HCT116 (cell line): ENCODE results near the gene FAM20C. TPM values are rescaled to one million over a fixed set of nuclear protein-coding genes. Genes with fewer than 3 reads are reported as not detected.

Source experiments
- ATAC-seq: fragments of 200-7000 bp; cut with Tn5 transposase; 2 replicates; pipeline ENCODE4 v1.9.1; 2020; ENCODE audit warnings: mild to moderate bottlenecking, moderate library complexity
- BruUV-seq: library from RNA; stranded (reverse); fragments of 400-500 nt; replicated peaks from 2 replicates; lab custom pipeline; 2021; lab: Mats Ljungman, UMichigan
- CTCF ChIA-PET: fragments of 300-600 bp; sonication (Branson Sonifier 250); formaldehyde crosslinking; loops from one replicate; lab custom pipeline; 2021; ENCODE audit warnings: antibody characterized with exemption; lab: Charles Lee
- POLR2A ChIA-PET: fragments of 300-600, 350-600 bp; sonication (Branson Sonifier 250); formaldehyde crosslinking; loops from one replicate; lab custom pipeline; 2021; ENCODE audit warnings: antibody characterized with exemption; lab: Charles Lee
- RAD21 ChIA-PET, 2 experiments: fragments of 300-600 bp; sonication (Branson Sonifier 250); formaldehyde crosslinking; loops; one replicate each; lab custom pipeline; 2023; ENCODE audit warnings: low total read pairs in 2 of 2; ENCODE audit not compliant: uncharacterized antibody in 2 of 2, unreplicated experiment in 2 of 2, low non-redundant PET in 1 of 2; lab: Charles Lee
- DNase-seq: peaks from one replicate; pipeline ENCODE4 v3.0.0-alpha.2; 2010; ENCODE audit warnings: low read depth, low spot score
- H2AFZ ChIP-seq: fragments of 200-600 bp; shearing (Covaris generic), sonication (generic); 2 replicates; pipeline ENCODE4 v1.6.1; 2017; ENCODE audit warnings: low read depth, mixed run types, mixed read lengths, antibody characterized with exemption, low read length; ENCODE audit not compliant: poor library complexity, severe bottlenecking
- H3K27ac ChIP-seq: 2 replicates; pipeline ENCODE4 v1.5.1; 2012; ENCODE audit warnings: low read depth, low read length
- H3K27me3 ChIP-seq: fragments of 200-600 bp; sonication (generic); 2 replicates; pipeline ENCODE4 v1.6.1; 2016; ENCODE audit warnings: mixed run types, low read length, mixed read lengths; ENCODE audit not compliant: insufficient read depth
- H3K36me3 ChIP-seq, 2 experiments: fragments of 200-500 bp in 1 of 2; fragments of 200-600 bp in 1 of 2; sonication (Bioruptor generic) in 1 of 2; sonication (generic) in 1 of 2; 2 replicates each; pipeline versions ENCODE4 v1.5.1 to v1.6.1; 2014 to 2016; ENCODE audit warnings: low read length in 2 of 2, inconsistent platforms in 1 of 2, mixed read lengths in 1 of 2, mixed run types in 1 of 2; ENCODE audit not compliant: insufficient read depth in 2 of 2, control insufficient read depth in 1 of 2
- H3K4me1 ChIP-seq, 2 experiments: fragments of 200-600 bp in 1 of 2; sonication (generic) in 1 of 2; 2 replicates each; pipeline versions ENCODE4 v1.5.1 to v1.6.1; 2012 to 2017; ENCODE audit warnings: low read length in 2 of 2, inconsistent platforms in 1 of 2, mild to moderate bottlenecking in 1 of 2, mixed read lengths in 1 of 2, mixed run types in 1 of 2, moderate library complexity in 1 of 2; ENCODE audit not compliant: insufficient read depth in 2 of 2, control insufficient read depth in 1 of 2
- H3K4me2 ChIP-seq: fragments of 200-600 bp; sonication (generic); 2 replicates; pipeline ENCODE4 v1.6.1; 2017; ENCODE audit warnings: mixed run types, low read length, mixed read lengths
- H3K4me3 ChIP-seq, 2 experiments: fragments of 200-600 bp in 1 of 2; sonication (generic) in 1 of 2; replicated peaks in 1 of 2; 2 replicates each; pipeline ENCODE4 v1.5.1; 2011 to 2016; ENCODE audit warnings: low read length in 2 of 2, control low read depth in 1 of 2, low read depth in 1 of 2, mild to moderate bottlenecking in 1 of 2, mixed read lengths in 1 of 2, mixed run types in 1 of 2
- H3K79me2 ChIP-seq: fragments of 200-600 bp; sonication (generic); 2 replicates; pipeline ENCODE4 v1.6.1; 2017; ENCODE audit warnings: mild to moderate bottlenecking, mixed run types, low read length, moderate library complexity, mixed read lengths; ENCODE audit not compliant: insufficient read depth
- H3K9ac ChIP-seq: fragments of 200-600 bp; sonication (generic); 2 replicates; pipeline ENCODE4 v1.6.1; 2016; ENCODE audit warnings: low read length, mixed read lengths
- H3K9me2 ChIP-seq: fragments of 200-600 bp; sonication (generic), shearing (Covaris generic); 2 replicates; pipeline ENCODE4 v1.6.1; 2017; ENCODE audit warnings: mixed run types, mild to moderate bottlenecking, moderate library complexity; ENCODE audit not compliant: insufficient read depth
- H3K9me3 ChIP-seq, 2 experiments: fragments of 200-500 bp in 1 of 2; fragments of 200-600 bp in 1 of 2; sonication (Bioruptor generic) in 1 of 2; sonication (generic) in 1 of 2; 2 replicates each; pipeline ENCODE4 v1.6.1; 2014 to 2017; ENCODE audit warnings: low read length in 2 of 2, mixed read lengths in 2 of 2, inconsistent platforms in 1 of 2, low read depth in 1 of 2, mild to moderate bottlenecking in 1 of 2, mixed run types in 1 of 2, moderate library complexity in 1 of 2; ENCODE audit not compliant: control insufficient read depth in 1 of 2, insufficient read depth in 1 of 2
- H4K20me1 ChIP-seq: fragments of 200-600 bp; sonication (generic), shearing (Covaris generic); 2 replicates; pipeline ENCODE4 v1.6.1; 2017; ENCODE audit warnings: mixed run types, mild to moderate bottlenecking, moderate library complexity; ENCODE audit not compliant: insufficient read depth
- ATF3 ChIP-seq: IDR thresholded peaks from 2 replicates; pipeline ENCODE4 v1.6.1; 2012
- CBX3 ChIP-seq: IDR thresholded peaks from 2 replicates; pipeline ENCODE4 v1.6.1; 2012; ENCODE audit warnings: low read depth
- CTCF ChIP-seq, 3 experiments: fragments of 200-600 bp in 1 of 3; sonication (generic) in 1 of 3; IDR thresholded peaks in 2 of 3; conservative IDR thresholded peaks in 1 of 3; 2 replicates each; pipeline ENCODE4 v1.5.1; 2012 to 2017; ENCODE audit warnings: low read depth in 2 of 3, low read length in 2 of 3, antibody characterized with exemption in 1 of 3, borderline replicate concordance in 1 of 3, control low read depth in 1 of 3, mild to moderate bottlenecking in 1 of 3, mixed read lengths in 1 of 3, mixed run types in 1 of 3, moderate library complexity in 1 of 3; ENCODE audit not compliant: insufficient read depth in 1 of 3
- ELF1 ChIP-seq: IDR thresholded peaks from 2 replicates; pipeline ENCODE4 v1.6.1; 2012; ENCODE audit warnings: low read depth, borderline replicate concordance
- EZH2 ChIP-seq: fragments of 200-600 bp; sonication (generic); IDR thresholded peaks from 2 replicates; pipeline ENCODE4 v1.6.1; 2017; ENCODE audit warnings: antibody characterized with exemption, mixed run types
- EZH2phosphoT487 ChIP-seq: fragments of 200-600 bp; IDR thresholded peaks from 2 replicates; pipeline ENCODE4 v1.6.1; 2018; ENCODE audit warnings: antibody characterized with exemption, borderline replicate concordance
- FOSL1 ChIP-seq: IDR thresholded peaks from 2 replicates; pipeline ENCODE4 v1.6.1; 2012; ENCODE audit warnings: low read depth
- JUND ChIP-seq: IDR thresholded peaks from 2 replicates; pipeline ENCODE4 v1.6.1; 2012
- MAX ChIP-seq: IDR thresholded peaks from 2 replicates; pipeline ENCODE4 v1.6.1; 2012
- POLR2A ChIP-seq: IDR thresholded peaks from 2 replicates; pipeline ENCODE4 v1.7.0; 2011; ENCODE audit warnings: borderline replicate concordance; ENCODE audit not compliant: insufficient read depth, insufficient read length; ENCODE audit errors: extremely low read depth
- POLR2AphosphoS5 ChIP-seq: IDR thresholded peaks from 2 replicates; pipeline ENCODE4 v1.6.1; 2011; ENCODE audit warnings: mild to moderate bottlenecking, low read depth, low read length, moderate library complexity
- RAD21 ChIP-seq: IDR thresholded peaks from 2 replicates; pipeline ENCODE4 v1.6.1; 2012; ENCODE audit warnings: low read depth, mild to moderate bottlenecking
- SIN3A ChIP-seq: IDR thresholded peaks from 2 replicates; pipeline ENCODE4 v1.6.1; 2012; ENCODE audit warnings: low read depth
- SP1 ChIP-seq: IDR thresholded peaks from 2 replicates; pipeline ENCODE4 v1.6.1; 2012; ENCODE audit warnings: low read depth
- SRF ChIP-seq: IDR thresholded peaks from 2 replicates; pipeline ENCODE4 v1.6.1; 2012; ENCODE audit warnings: low read depth
- YY1 ChIP-seq: IDR thresholded peaks from 2 replicates; pipeline ENCODE4 v1.6.1; 2011; ENCODE audit warnings: low read length, low read depth, moderate library complexity, mild to moderate bottlenecking; ENCODE audit not compliant: insufficient replicate concordance; ENCODE audit errors: extremely low read depth
- ZBTB33 ChIP-seq: IDR thresholded peaks from 2 replicates; pipeline ENCODE4 v1.6.1; 2011; ENCODE audit warnings: mild to moderate bottlenecking, low read length, moderate library complexity; ENCODE audit not compliant: insufficient replicate concordance; ENCODE audit errors: extremely low read depth
- ZNF274 ChIP-seq: fragments of 200-500 bp; sonication (Bioruptor generic); IDR thresholded peaks from 2 replicates; pipeline ENCODE4 v1.6.1; 2014; ENCODE audit warnings: mild to moderate bottlenecking, low read depth, low read length, inconsistent platforms
- intact Hi-C: fragments of 100-400 bp; cut with micrococcal nuclease; formaldehyde crosslinking; loops from 2 replicates; pipeline ENCODE4 v1.10.0; 2022
- total RNA-seq: library from RNA; stranded (reverse); gene quantifications from one replicate; pipeline ENCODE4 v1.2.1, GENCODE V29; 2021; ENCODE audit not compliant: unreplicated experiment

FAM20C gene
- total RNA-seq, 1 experiment from 2014 or later = 27.1 TPM

GRCh38 chr7:300048-300447, 107.7 kb downstream of the FAM20C start:
- Histone ChIP-seq H3K9ac (no peak overlapping the region), H3K4me2 (no peak overlapping the region), H3K79me2 (no peaks in the 10 kb centered on the region), H3K4me1 (no peaks in the 10 kb centered on the region), H3K9me2 (no peaks in the 10 kb centered on the region), H2AFZ (no peak overlapping the region), H3K27ac (no peak overlapping the region), H3K4me3 (no peak overlapping the region), H3K36me3 (no peaks in the 10 kb centered on the region), H4K20me1 (no peaks in the 10 kb centered on the region), H3K9me3 (peaks cover 0 to 3% of the 10 kb centered on the region in 2 experiments; a peak in 1 of 4 replicates), H3K27me3 (no peaks in the 10 kb centered on the region)
- no peak for ATAC-seq
- TF ChIP-seq ATF3 = no peak
- no peak for TF ChIP-seq CTCF (IDR thresholded peaks at IDR 0.05 in 2 of 3, conservative IDR thresholded peaks at IDR 0.05 in 1 of 3; ENCODE audit: borderline replicate concordance in 1 of 3, insufficient read depth in 1 of 3, low read depth in 2 of 3, low read length in 2 of 3)
- TF ChIP-seq POLR2A = no peak
- no peak for TF ChIP-seq EZH2
- TF ChIP-seq ZNF274 = no peak
- no peak for TF ChIP-seq JUND
- TF ChIP-seq ZBTB33 = no peak
- TF ChIP-seq POLR2AphosphoS5 = no peak
- no peak for TF ChIP-seq MAX
- no peak for TF ChIP-seq SRF
- no peak for TF ChIP-seq ELF1
- TF ChIP-seq SIN3A = no peak
- TF ChIP-seq CBX3 = no peak
- TF ChIP-seq SP1 = no peak
- TF ChIP-seq YY1 = no peak
- no peak for TF ChIP-seq EZH2phosphoT487
- TF ChIP-seq RAD21 = no peak
- no peak for TF ChIP-seq FOSL1
- BruUV-seq = no TSS peak
- ChIA-PET POLR2A (no interaction called here), CTCF (no interaction called here), RAD21 (no interaction called here)
- intact Hi-C loops = no loop called here
- DNase-seq = no peak
